NCI-H128 (cell line): ENCODE measurements around the gene MYBPC2.
"Not testable (repeated sequence)": the region's sequence is repeated elsewhere in the genome, so short reads cannot be mapped to it uniquely, and the experiment has no call there.

Source experiments
- DNase-seq: peaks from one replicate; lab custom pipeline; 2025; ENCODE audit not compliant: unreplicated experiment; lab: John Stamatoyannopoulos, UW

MYBPC2 gene

DNA sequence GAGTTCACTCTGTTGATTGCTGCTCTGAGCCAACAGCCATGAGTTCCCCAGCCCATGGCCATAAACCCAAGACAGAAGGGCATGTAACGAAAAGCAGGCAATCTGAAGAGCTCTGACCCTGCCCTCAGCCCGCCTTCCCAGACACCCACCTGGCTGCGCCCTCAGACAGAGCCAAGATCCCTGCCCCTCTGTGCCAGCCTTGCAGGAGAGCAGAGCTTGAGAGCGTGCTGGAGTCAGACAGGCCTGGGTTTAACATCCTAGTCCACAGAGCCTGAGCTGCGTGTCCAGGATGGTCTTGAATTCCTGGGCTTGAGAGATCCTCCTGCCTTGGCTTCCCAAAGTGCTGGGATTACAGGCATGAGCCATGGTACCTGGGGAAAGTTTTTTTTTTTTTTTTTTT lies 24.6 kb downstream of the MYBPC2 start:
- no peak for DNase-seq

DNA sequence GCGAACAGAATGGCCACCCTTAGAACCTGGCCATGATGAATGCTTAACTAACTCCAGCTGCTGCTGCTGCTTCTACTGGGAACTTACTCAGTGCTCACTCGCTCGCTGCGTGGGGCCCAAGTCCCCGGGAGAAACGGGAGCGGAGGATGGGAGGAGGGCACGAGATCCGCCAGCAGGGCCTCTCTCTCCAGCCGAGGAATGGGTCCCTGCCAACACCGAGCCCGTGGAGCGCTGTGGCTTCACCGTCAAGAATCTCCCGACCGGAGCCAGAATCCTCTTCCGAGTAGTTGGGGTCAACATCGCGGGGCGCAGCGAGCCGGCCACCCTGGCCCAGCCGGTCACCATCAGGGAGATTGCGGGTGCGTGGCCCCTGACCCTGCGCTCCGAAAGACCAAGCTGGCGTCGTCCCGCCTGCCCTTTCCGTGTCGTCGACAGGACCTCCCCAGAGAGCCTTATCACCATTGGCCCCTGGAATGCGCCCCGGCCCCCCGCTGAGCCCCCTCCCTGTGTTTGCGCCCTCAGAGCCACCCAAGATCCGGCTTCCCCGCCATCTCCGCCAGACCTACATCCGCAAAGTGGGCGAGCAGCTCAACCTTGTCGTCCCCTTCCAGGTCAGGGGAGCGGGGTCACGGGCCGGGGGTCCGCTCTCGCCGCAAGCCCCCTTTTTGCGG lies 25.8 kb downstream of the MYBPC2 start:
- DNase-seq, result no peak

DNA sequence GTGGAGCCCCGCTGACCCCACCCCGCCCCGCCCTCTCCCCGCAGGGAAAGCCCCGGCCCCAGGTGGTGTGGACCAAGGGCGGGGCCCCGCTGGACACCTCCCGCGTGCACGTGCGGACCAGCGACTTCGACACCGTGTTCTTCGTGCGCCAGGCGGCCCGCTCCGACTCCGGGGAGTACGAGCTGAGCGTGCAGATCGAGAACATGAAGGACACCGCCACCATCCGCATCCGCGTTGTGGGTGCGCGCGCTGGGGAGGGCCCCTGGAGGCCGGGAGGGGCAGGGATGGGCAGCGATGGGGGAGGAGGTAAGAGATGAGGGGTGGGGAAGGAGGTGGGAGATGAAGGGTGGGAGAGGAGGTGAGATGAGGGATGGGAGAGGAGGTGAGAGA lies 26.4 kb downstream of the MYBPC2 start:
- no peak for DNase-seq

DNA sequence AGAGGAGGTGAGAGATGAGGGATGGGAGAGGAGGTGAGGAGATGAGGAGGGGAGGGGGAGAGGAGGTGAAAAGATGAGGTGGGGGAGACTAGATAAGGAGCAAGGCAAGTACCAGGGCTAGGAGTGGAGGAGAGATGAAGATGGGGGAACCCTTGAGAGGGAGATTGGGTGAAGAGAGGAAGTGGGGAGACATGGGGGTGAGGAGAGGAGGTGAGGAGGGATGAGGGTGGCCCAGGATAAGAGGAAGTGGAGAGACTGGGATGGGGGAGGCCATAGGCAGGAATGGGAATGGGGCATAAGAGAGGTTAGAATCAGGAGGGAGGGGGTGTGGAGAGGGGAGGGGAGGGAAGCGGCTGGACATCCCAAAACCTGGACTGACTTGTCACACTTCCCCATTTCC lies 26.9 kb downstream of the MYBPC2 start:
- DNase-seq, result no peak

DNA sequence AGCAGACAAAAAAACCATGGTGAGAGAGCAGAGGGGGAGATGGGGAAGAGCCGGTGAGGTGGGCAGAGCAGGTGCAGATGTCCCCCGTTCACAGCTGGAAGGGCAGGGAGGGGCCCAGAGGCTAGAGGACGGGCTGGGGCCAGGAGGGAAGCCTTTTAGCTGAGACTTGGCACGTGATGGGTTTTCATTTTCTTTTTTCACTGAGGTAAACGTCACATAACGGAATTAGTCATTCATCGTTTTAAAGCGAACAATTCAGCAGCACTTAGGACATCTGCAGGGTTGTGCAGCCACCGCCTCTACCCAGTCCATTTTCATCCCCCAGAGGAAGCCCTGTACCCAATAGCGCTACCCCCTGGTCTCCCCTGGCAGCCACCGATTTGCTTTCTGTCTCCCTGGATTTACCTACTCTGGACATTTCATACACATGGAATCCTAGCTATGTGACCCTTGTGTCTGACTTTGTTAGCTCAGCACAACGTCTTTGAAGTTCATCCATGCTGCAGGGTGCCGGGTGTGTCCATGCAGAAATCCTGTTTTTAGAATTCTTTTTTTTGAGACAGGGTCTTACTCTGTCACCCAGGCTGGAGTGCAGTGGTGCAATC lies 27.6 kb downstream of the MYBPC2 start:
- no peak for DNase-seq

DNA sequence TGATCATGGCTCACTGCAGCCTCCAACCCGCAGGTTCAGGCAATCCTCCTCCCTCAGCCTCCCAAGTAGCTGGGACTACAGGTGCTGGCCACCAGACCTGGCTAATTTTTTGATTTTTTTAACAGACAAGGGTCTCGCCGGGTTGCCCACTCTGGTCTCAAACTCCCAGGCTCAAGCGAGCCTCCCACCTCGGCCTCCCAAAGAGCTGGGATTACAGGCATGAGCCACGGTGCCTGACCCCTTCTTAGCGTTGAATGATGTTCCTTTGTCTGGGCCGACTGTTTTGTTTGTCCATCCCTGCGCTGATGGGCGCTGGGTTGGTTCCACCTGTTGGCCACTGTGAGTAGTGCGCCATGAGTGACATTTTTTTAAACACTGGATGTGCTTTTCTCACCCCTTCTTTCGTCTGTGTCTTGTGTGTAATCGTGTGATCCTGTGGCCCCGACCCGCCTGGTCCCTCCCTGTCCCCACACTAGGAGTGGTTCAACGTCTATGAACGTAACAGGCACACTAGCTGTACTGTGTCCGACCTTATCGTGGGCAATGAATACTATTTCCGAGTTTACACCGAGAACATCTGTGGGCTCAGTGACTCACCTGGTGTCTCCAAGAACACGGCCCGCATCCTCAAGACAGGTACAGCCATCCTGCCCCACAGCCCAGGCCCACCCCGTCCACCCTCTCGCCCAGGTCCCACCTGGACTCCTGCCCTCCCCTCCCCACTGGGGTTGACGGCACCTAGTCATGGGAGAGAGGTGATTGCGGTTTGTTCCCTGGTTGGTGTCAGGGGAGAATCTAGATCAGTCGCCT lies 28.6 kb downstream of the MYBPC2 start:
- peak; percentile 44 for DNase-seq

DNA sequence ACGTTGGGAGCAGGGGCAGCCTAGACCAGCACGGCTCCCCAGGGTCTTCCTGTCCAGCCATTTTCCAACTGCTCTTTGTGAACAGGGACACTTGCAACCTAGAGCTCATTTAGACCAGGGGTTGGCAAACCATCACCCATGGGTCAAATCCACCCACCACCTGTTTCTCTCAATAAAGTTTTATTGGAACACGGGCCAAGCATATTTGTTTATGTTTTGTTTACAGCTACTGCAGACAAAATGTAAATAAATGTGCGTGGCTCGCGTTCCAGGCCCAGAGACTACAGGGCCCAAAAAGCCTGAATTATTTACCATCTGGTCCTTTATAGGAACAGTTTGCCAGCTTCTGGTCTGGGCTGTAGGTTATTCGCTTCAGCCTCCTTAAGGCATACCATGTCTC lies 30.3 kb downstream of the MYBPC2 start:
- no peak for DNase-seq

DNA sequence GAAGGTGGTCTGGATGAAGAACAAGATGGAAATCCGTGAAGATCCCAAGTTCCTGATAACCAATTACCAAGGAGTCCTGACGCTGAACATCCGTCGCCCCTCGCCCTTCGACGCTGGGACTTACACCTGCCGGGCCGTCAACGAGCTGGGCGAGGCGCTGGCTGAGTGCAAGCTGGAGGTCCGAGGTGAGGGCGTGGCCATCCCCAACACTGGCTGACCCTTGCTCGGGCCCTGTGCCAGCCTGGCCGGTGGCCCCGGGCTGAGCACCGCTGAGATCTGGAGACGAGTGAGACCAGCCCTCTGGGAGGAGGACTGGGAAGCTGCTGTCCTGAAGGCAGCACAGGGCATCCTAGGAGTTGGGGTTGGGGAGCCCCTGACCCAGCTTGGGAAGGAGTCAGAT lies 31.7 kb downstream of the MYBPC2 start:
- DNase-seq, result no peak

DNA sequence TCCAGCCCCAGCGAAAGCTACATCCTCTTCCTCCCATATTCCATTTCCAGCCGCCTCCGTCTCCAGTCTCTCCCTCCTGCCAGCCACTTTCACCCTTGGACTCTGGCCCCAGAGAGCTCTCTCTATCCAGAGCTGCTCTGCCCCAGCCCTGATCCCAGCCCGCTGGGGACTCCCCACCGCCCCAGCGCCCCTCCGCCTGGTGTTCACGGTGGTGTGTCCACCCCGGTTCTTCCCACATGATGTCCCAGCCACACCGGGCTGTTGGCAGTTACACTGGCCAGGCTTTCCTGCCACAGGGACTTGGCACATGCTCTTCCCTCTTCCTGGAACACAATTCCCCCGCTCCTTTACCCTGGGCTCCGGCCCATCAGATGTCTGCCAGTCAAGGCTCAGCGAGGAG lies 32.3 kb downstream of the MYBPC2 start:
- no peak for DNase-seq

DNA sequence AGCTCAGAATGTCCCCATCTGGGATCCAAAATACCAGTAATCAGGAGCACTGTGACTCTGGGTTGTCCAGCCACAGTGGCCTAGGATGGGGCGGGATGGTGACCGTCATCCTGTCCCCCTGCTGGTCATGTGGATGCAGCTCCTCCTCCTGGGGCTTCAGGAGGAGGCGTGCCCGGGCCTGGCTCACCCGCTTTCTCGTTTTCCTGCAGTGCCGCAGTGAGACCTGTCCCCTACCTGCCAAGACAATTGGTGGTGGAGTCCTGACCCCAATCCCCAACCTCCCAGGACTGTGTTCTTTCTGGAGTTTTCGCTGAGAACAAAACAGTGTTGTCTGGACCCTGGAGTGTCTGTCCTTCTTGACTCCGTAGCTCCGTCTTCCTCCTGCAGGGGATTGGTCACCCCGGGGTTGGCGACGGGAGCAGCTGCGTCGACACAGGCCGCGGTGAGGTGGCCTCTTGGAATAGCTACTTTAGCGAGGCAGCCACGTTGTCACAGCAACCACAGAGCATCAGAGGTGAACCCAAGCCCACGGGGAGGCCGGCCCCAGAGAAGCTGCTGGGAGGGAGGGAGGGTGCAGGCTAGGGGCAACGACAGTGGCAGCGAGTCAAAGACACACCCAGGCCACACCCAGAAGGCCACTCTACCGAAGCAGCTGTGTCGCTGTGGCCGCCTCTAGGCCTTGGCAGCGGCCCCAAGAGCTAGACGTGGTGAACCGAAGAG lies 33.5 kb downstream of the MYBPC2 start:
- DNase-seq, result no peak

DNA sequence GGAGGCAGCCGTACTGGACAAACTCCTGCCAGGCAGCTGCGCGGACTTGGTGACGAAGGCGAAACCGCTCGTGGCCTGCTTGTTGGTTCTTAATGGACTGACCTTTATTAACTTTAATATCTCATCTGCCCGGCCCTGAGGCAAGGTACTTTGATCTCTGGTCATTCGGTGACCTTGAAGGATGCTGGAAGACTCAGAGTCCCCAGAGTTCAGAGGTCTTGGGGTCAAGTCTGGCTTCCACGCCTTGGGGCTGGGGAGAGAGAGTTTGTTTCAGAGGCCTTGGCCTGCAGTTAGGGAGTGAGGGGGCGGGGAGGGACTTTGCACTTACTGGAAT lies 34.0 kb downstream of the MYBPC2 start:
- no peak for DNase-seq

DNA sequence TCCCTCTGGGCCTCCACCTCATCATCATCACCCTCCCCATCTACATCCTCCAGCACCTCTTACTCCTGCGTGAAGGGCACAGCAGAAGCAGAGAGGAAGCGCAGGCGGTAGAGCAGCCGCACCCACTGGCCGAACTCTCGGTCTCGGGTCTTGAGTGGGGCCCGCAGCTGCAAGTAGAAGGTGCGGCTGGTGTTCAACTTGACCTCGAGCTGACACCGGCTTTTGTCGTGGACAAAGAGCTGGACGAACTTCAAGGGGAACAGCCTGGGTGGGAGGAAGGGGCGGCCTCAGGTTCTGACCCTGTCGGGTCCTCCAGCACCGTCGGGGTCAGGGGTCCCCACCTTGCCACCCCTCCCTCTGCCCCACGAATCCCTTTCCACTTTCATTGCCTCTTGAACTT lies 34.9 kb downstream of the MYBPC2 start:
- DNase-seq, result no peak

DNA sequence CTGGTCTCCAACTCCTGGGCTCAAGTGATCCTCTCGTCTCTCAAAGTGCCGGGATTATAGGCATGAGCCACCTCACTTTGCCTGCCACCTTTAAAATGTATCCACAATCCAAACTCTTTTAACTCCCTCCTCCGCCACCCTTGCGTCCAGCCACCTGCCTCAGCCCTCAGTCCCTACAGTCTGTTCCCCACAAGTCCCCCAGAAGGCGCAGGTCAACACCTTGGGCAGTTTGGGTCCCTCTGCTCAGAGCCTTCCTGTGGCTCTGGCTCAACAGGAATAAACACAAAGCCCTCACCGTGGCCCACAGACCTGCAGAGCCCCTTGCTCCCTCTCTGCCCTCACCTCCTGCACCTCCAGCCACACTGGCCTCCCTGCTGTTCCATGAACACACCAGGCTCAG lies 36.1 kb downstream of the MYBPC2 start:
- DNase-seq, result no peak

DNA sequence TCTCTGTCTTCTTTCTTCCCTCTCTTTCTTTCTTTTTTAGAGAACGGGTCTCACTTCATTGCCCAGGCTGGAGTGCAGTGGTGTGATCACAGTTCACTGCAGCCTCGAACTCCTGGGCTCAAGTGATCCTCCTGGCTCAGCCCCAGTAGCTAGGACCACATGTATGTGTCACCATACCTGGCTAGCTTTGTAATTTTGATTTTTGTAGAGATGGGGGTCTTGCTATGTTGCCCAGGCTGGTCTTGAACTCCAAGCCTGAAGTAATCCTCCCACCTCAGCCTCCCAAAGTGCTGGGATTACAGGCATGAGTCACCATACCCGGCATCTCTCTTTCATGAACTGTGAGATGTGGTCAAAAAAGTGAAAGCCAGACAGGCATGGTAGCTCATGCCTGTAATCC lies 40.6 kb downstream of the MYBPC2 start:
- DNase-seq, result not testable (repeated sequence)

DNA sequence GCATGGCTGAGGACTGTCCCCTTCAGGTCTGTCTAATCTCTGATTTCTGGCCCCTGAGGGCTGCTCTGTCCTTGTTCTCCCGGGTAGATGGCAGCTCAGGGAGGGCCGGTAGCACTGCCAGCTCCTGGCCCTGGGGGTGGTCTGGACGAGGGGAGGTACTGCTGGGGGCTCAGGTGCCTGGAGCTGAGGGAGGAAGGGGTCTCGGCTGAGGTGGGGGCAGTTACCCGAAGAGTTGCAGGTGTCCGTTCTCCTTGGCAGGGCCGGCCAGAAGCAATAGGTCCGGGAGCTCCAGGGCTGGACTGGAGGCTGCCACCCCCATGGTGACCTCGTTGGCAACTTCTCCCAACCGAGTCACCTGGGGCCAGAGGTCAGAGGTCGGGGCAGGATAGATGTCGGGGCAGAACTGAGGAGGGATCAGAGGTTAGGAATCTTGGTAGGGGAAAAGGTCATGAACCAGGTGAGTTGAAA lies 42.4 kb downstream of the MYBPC2 start:
- no peak for DNase-seq

DNA sequence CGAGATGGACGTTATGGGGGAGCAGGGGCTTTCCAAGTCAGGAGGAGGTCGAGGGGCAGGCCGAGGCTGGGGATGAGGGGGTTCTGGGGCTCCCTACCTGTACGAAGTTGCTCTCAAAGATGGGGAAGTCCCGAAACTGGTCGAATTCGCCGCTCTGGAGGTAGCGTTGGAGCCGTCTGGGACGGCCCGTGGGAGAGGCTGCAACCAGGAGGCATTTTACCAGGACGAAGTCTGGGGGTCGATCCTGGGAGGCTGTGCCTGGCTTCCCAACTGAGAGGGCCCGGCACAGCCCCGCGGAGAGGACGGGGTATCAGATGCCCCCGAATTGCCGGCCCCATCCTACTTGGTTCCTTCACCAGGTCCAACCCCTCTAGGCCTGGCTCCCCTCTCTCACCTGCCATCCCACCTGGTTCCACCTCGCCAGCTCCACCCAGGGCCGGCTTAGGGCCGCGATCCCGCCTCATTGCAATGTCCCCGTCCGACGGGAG lies 43.1 kb downstream of the MYBPC2 start:
- no peak for DNase-seq

DNA sequence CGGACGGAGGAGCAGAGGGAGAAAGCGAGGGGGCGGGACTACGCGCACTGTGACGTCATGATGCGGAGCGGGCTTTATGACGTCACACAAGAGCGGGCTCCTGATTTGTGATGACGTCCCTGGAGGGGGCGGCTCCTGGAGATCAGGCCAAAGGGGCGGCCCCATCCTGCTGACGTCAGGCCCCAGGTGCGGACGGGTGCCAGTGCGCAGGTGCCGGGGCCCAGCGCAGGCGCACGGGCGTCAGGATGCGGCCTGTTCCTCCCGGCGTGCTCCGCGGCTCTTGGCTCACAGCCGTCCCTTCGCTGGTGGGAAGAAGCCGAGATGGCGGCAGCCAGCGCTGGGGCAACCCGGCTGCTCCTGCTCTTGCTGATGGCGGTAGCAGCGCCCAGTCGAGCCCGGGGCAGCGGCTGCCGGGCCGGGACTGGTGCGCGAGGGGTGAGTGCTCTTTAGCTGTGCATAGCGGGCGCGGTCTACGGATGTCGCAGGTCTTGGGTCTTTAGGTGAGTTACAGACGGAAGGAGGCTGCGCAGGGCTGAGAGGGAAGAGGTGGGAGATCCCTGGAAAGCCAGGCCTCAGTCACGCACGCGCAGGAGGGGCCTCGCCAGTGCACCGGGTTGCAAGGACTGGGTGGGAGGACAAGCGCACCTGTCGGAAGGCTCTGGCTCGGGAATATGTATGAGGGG lies 43.7 kb downstream of the MYBPC2 start, which contains the start of the genes EMC10 and GARIN5A:
Gene EMC10, plus strand, starts transcription at position 284 of the 683 bp plus-strand sequence. Its CDS starts 38 bp downstream, at position 322.
Gene GARIN5A, minus strand, starts transcription at position 625 of the 683 bp plus-strand sequence. Its CDS starts 460 bp downstream, at position 165.
- DNase-seq, result peak; percentile 87

DNA sequence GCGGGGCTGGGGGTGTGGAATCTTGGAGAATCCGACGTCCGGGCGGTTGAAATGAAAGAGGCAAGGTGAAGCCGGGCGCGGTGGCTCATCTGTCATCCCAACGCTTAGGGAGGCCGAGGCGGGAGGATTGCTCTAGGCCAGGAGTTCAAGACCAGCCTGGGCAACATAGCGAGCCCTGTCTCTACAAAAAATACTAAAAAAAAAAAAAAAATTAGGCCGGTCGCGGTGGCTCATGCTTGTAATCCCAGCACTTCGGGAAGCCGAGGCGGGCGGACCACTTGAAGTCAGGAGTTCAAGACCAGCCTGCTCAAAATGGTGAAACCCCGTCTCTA lies 44.2 kb downstream of the MYBPC2 start:
- DNase-seq, result no peak

DNA sequence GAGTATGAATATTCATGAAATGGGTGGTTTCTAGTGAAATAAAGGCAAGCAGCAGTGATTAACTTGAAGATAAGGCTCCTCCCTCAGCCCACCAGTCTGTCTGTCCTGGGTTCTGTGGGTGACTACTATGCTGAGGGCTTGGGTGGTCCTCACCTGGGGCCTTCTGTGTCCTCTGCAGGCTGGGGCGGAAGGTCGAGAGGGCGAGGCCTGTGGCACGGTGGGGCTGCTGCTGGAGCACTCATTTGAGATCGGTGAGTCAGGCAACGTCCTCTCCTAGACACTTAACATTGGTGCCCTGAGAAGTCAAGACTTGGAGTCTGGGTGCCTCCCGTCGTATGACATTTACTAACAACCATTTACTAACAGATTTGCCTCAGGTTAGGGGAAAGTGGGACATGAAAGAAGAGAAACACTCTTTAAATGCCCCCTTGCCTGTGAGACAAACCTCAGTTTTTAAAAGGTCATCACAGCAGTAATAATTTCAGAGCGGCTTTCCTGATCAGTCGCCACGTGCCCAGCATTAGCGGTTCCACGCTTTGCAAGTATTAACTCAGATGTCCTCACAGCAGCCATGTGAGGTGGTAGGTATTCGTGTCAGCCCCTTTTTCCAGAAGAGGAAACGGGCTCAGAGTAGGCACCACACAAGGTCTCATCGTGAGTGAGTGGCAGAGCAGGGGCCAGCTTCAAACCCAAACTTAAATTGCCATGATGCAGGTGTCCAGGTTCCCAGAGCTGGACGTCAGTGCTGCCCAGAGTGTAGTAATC lies 45.2 kb downstream of the MYBPC2 start:
- DNase-seq, result no peak
